ENCODE results near the gene RBM20. TPM values are rescaled to one million over a fixed set of nuclear protein-coding genes. Genes with fewer than 3 reads are reported as not detected.

Gene RBM20
- total RNA-seq, 1 experiment from 2014 or later: 0.17 TPM

DNA sequence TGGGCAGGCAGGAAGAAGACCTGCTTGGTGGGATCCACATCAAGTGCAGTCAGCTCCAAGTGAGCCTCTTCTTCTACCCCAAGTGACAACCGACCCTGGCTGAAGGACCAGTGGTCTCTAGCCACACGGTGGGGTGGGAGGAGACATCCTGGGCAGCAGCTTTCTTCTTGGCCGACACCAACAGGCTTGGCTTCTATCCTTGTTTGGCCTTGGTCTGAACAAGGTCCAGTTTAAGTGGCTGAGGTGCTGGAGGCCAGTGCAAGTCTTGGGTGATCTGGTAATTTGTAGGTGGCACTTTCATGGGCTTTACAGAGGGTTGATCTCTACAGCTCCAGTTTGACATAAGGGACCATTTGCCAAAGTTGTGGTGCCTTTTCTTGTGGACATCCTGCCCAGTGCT lies 164.0 kb downstream of the RBM20 start:
- Histone ChIP-seq H2BK120ac (ENCODE audit: low read depth, low read length, poor library complexity, severe bottlenecking) (no peak overlapping the region), H3K4me2 (ENCODE audit: insufficient read depth, insufficient read length, low read length) (no peak overlapping the region), H2BK12ac (ENCODE audit: insufficient read length, low read depth, low read length) (no peak overlapping the region), H4K8ac (replicated peaks; ENCODE audit: insufficient read length, low read depth, low read length) (no peak overlapping the region), H4K5ac (ENCODE audit: insufficient read length, low read depth, low read length) (no peak overlapping the region), H3K27ac (ENCODE audit: insufficient read length, low read depth, low read length) (no peak overlapping the region), H3K4ac (ENCODE audit: low read depth, low read length) (no peak overlapping the region), H3K23me2 (ENCODE audit: insufficient read length, low read depth, low read length, poor library complexity, severe bottlenecking) (no peaks in the 10 kb centered on the region), H4K91ac (ENCODE audit: insufficient read length, low read depth, low read length) (no peak overlapping the region), H3K23ac (ENCODE audit: insufficient read length, low read depth, low read length) (no peak overlapping the region), H3K14ac (ENCODE audit: insufficient read depth, low read length) (no peak overlapping the region), H3K27me3 (ENCODE audit: insufficient read depth, low read length) (no peaks in the 10 kb centered on the region), H3K9ac (ENCODE audit: extremely low read depth, insufficient read length, low read length) (no peak overlapping the region), H3K4me1 (ENCODE audit: insufficient read depth, low read length) (no peaks in the 10 kb centered on the region), H3K79me2 (ENCODE audit: insufficient read depth, low read length) (no peaks in the 10 kb centered on the region), H4K20me1 (ENCODE audit: control insufficient read depth, insufficient read depth, insufficient read length) (no peaks in the 10 kb centered on the region), H3K79me1 (ENCODE audit: insufficient read depth, low read depth, low read length, poor library complexity, severe bottlenecking) (no peaks in the 10 kb centered on the region), H2BK20ac (ENCODE audit: low read depth, low read length, poor library complexity, severe bottlenecking) (no peak overlapping the region), H2AFZ (ENCODE audit: low read length) (no peak overlapping the region), H3T11ph (ENCODE audit: low read length) (no peak overlapping the region), H3K18ac (ENCODE audit: insufficient read length, low read depth, low read length) (no peak overlapping the region), H2BK5ac (ENCODE audit: insufficient read length, low read length) (no peak overlapping the region), H2BK15ac (ENCODE audit: low read depth, low read length) (no peak overlapping the region), H3K9me3 (ENCODE audit: control insufficient read depth, low read depth, low read length) (no peaks in the 10 kb centered on the region), H3K56ac (ENCODE audit: insufficient read length, low read depth, low read length) (no peak overlapping the region), H2AK5ac (ENCODE audit: insufficient read length, low read length) (no peak overlapping the region)
- no peak for DNase-seq
- no CpG with 5 or more reads among the region's 3 CpGs for WGBS (ENCODE audit: extremely low coverage, insufficient read length, low lambda C conversion rate)
- Mint-ChIP-seq H3K27me3 (ENCODE audit: low read depth) (no peaks in the 10 kb centered on the region; the same call in 1 of the 2 replicates), H3K4me3 (no peak overlapping the region), H3K36me3 (ENCODE audit: insufficient read depth in 1 of 3, low read depth in 3 of 3) (no peaks in the 10 kb centered on the region), H3K4me1 (peaks cover 3 to 6% of the 10 kb centered on the region in 2 experiments), H3K9me3 (no peaks in the 10 kb centered on the region), H3K27ac (no peak overlapping the region)
- TF ChIP-seq, protein P1, sequence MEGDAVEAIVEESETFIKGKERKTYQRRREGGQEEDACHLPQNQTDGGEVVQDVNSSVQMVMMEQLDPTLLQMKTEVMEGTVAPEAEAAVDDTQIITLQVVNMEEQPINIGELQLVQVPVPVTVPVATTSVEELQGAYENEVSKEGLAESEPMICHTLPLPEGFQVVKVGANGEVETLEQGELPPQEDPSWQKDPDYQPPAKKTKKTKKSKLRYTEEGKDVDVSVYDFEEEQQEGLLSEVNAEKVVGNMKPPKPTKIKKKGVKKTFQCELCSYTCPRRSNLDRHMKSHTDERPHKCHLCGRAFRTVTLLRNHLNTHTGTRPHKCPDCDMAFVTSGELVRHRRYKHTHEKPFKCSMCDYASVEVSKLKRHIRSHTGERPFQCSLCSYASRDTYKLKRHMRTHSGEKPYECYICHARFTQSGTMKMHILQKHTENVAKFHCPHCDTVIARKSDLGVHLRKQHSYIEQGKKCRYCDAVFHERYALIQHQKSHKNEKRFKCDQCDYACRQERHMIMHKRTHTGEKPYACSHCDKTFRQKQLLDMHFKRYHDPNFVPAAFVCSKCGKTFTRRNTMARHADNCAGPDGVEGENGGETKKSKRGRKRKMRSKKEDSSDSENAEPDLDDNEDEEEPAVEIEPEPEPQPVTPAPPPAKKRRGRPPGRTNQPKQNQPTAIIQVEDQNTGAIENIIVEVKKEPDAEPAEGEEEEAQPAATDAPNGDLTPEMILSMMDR (conservative IDR thresholded peaks at IDR 0.05): no peak
